GM19372 (cell line): ENCODE results near the gene FLNC.

ENCODE experiments used
- ATAC-seq: cut with Tn5 transposase; IDR thresholded peaks from one replicate; pipeline ENCODE4 v1.9.1; 2021; ENCODE audit warnings: mild to moderate bottlenecking, low read depth, moderate library complexity; ENCODE audit not compliant: unreplicated experiment

Gene FLNC

DNA sequence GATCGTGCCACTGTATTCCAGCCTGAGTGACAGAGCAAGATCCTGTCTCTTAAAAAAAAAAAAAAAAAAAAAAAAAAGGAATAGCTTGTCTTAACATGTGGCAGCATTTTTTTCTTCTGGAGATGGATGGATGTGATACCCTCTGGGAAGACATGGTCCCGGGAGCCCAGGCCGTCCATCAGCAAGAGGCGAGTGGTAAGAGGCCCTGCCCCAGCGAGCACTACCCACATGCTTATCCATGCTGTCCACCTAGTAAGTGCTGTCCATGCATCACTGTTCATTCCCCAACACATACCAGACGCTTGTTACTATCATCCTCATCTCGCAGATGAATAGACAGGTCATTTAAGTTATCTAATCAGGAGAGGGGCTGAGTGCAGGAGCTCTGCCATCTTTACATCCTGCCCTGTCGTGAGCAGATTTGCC lies 45.3 kb downstream of the FLNC start:
- no peak for ATAC-seq

DNA sequence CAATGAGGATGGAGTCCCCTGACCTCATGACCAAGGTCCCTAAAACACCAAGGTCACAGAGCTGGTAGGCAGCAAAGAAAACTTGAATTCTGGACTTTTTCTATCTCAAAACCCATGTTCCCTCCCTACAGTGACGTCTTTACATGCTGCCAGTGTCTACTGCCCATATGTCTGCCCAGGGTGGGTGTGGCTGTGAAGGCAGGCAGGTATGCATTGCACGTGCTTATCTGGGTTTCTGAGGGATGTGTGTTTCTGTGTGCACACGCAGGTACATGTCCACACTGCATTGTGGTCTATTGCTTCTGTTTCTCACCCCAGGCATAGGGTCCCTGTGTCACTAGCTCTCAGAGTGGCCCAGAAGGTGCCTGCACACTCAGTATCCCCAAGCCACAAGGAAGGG lies 45.9 kb downstream of the FLNC start:
- ATAC-seq: no peak

DNA sequence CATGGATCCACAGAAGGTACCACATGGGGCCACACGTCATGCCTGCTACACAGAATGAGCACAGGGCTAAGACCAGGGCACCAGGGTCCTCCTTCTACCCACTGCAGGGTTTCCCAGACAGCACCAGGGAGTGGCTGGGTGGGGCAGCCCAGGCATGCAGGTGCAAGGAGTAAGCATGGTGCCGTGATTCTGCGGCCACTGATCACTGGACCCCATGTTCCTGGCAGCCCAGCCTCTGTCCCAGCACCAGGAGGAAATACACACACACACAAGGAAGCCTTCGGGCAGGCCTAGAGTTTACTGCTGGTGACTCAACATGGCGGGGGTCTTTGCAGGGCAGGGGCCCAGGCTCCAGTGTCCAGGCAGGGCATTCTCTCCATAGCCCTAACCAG lies 46.4 kb downstream of the FLNC start:
- no peak for ATAC-seq

DNA sequence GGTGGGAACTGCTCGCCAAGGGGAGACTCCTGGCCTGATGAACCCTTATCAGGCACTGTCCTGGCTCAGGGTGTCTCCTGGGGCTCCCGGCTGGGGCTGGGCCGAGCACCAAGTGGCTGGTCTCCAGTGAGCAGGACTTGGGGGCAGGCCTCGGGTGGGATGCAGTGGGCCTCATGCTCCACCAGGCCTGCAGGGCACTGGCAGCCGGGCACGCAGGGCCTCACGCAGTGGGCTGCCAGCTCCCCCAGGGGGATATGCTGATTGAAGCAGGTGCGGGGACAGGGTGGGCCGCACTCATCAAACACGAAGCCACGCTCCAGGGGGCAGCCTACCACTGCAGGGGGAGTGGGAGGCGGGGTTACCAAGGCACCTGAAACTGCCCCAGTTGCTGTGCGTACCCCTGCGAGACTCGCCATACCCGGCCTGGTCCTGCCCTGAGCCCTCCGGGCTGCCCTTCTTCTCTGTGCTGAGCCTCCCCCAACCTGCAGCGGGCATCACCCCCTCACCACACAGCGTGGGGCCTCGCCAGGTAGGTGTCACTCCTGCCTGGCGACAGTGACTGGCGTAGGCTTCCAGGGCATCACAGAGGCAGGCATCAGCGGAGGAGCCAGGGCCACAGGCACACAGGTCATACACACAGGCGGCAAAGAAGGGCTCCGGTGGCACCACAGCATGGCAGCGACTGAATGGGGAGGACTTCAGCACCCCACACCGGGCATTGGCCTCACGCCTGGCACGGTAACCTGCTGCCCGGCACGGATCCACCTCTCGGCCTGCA lies 47.0 kb downstream of the FLNC start:
- ATAC-seq: no peak

DNA sequence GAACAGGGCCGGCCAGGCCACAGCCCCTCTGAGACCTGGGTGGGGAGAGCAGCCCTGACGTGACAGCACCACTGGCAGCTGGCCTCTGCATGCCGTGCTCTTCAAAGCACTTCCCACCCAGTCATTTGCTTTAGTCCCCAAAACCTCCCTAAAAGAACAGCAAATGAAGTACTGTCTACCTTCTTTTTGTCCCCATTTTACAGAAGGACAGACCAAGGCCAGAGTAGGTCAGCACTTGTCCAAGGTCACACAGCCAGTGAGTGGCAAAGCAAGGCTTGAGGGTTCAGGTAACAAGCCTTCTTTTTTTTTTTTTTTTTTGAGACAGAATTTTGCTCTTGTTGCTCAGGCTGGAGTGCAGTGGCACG lies 47.5 kb downstream of the FLNC start:
- ATAC-seq: no peak

DNA sequence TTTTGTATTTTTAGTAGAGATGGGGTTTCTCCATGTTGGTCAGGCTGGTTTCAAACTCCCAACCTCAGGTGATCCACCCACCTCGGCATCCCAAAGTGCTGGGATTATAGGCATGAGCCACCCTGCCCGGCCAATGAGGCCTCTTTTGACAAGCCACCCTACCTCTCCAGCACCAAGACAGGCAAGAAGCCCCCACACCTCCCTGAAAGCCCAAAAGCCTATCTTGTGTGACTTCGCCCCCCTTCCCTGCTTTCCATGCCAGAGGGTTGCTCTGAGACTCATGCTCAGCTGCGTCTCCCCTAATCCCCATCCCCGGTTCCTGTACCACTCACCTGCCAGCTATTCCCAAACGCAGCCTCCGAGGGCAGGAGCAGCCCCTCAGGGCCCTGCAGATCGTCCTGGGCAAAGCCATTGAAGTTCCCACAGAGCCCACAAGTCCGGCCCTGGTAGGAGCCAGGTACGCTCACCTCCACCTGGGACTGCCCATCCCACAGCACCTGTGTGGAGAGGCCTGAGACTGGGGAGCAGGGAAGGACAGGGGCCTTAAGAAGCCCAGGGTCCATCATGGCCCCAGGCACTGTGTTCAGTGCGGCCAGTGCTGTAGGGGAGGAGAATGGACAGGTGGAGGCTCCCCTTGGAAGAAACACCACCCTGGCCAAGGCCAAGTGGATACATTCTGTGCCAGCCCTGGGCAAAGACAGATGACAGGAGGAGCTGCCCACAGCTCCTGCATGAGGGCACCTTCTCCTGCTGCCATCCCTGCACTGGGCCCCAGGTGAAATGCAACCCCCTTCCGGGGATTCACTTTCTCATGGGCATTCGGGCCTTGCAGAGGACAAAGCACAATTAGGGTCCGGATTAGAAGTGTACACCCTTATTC lies 48.3 kb downstream of the FLNC start:
- ATAC-seq: no peak

DNA sequence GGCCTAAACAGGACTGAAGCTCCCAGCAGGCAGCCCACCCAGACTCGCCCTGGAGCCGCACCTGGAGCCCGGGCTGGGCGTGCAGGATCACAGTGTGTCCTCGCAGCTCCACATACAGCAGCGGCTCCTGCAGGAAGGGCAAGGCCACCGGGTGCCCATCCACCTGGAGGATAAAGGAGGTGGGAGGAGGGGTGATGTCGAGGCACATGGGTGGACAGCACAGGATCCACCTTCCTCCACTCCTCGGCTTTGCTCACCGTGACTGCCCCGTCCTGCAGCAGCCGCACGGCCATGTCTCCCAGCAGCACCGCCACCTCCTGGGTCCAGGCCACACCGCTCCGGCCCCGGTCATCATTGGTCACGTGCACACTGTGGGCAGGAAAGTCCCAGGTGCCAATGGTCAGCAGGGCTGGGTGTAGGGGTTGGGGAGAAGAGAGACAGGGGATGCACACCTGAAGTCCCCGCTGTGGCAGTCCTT lies 49.3 kb downstream of the FLNC start:
- no peak for ATAC-seq

DNA sequence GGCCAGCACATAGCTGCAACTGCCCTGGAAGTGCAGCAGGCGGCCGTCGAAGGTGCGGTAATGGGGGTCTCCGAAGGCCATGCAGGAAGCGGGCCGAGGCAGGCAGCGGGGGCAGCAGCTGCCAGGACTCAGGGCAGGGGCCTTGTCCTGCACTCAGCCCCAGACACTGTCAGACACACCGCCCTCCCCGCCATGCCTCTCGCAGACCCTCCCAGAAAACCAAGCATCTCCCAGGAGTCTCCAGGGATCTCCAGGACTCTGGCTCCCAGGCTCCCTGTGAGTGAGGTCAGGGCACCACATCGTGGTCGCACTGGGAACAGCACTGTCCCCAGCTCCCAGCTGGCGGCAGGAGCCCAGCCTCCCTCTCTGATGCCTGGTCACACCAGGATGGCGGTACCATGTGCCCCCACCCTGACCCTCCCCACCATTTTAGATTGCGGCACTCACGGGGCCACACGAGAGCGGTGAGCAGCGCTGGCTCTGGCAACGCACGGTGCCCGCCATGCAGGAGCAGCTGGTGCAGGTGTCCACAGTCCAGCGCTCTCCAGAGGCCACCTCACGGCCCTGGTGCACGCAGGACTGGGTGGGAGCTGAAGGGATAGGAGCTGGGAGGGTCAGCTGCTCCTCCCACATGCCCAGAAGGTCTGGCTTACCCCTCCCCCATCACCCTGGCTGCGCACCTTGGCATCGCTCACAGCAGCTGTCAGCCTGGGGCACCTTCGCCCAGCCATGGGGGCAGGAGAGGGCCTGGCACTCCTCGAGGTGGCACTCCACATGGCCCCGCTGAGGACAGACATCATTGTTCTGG lies 49.9 kb downstream of the FLNC start:
- ATAC-seq: no peak

DNA sequence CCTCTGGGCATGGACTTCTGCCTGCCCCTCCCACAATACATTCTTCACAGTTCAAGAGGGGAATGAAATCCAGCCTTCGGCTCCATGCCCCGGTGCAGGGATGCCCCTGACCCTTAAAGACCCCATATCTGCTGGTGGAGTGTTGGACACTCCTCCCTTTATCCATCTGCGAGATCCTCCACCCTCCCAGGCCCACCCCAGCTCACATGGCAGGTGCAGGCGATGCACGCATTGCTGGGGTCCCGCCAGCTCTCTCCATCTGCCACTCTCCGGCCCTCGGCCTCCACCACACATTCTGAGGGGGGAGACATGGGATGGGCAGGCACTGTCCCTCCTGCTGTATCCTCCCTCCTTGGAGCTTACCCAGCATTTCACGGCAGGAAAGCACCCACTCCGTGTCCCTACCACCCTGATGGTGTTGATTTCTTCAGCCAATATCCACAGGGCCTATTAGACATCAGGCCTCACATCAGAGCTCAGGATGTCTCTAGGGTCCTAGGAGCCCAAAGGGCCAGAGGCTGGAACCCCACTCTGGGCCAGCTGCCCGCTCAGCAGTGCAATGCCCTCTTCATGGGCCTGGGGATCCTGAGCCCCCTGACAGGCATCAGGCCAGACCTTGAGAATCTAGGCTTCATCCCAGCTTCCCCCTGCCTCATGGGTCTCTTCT lies 50.7 kb downstream of the FLNC start:
- ATAC-seq: no peak

DNA sequence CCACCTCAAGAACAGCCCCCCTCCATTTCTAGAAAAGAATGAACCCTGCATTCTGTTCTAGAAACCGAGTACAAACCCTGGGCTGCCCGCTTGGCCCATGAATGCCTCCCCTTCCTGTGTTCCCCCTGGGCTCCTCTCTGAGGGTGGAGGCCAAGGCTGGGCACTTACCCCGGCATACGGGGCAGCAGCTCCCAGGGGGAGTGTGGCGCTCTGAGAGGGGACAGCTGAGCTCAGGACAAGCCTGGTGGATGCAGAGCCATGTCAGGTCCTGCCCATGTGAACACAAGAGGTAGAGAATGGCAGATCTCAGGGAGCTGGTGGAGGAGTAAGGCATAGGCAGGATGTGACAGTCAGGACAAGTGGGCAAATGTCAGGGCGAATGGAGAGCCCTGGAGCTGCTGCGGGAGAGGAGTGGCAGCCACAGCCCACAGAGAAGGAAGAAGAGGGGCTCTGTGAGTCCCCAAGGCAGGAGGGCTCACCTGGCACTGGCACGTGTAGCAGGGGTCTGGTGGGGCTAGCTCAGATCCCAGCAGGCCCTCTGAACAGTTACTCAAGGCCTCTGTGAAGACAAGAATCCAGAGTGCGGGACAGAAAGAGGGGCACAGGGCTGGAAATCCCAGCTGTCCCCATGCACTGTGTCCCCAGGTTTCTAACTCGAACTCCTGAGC lies 51.4 kb downstream of the FLNC start:
- no peak for ATAC-seq

DNA sequence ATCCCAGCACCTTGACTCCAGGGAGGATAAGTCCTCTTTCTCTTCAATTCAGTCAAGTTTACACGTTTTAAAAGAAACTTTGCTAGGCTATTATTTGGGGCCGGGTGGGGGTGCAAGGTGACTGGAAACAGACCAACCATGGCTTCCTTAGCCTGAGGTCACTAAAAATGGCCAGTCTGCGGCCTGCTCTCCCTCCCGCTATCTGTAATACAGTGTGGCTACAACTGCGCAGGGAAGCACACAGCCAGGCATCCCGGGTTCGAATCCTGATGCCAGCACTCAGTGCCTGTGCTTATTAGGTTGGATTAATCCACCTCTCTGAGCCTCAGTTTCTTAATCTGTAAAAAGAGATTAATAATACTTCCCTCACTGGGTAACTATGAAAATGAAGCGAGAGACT lies 51.9 kb downstream of the FLNC start:
- no peak for ATAC-seq

DNA sequence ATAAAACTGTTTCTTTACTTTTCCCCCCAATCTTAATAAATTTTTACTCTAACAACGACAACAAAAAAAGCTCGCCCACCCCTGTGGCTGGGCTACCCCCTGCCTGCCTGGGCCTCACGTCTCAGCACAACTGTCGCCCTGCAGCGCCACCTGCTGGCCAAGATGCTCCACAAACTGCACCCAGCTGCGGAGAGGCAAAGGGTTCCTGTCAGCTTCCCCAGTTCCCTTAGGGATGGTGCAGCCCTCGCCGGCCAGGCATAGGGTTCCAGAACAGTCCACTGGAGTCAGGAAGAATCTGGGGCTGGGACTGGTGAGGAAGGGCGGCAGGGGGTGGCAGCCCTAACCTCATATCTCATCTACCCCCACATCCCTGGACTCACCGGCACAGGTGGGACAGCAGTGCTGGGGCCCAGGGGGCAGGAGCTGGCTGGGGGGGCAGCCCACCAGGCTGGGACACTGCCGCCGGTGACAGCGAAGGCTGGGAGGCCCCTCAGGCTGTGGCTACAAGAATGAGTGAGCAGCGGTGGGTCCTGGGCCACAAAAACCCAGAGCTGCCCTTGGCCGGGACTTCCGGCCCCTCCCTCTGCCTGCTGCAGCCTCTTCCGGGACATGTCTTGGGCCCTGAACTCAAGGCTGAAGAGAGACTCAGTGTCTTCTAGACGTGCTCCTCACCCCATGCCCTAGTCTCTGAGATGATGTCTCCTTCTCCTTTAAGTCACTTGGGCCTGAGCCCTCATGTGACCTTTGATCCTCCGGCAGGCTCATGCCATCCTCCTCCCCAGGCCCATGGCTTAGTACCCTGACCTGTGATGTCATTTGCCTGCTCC lies 53.6 kb downstream of the FLNC start:
- no peak for ATAC-seq

DNA sequence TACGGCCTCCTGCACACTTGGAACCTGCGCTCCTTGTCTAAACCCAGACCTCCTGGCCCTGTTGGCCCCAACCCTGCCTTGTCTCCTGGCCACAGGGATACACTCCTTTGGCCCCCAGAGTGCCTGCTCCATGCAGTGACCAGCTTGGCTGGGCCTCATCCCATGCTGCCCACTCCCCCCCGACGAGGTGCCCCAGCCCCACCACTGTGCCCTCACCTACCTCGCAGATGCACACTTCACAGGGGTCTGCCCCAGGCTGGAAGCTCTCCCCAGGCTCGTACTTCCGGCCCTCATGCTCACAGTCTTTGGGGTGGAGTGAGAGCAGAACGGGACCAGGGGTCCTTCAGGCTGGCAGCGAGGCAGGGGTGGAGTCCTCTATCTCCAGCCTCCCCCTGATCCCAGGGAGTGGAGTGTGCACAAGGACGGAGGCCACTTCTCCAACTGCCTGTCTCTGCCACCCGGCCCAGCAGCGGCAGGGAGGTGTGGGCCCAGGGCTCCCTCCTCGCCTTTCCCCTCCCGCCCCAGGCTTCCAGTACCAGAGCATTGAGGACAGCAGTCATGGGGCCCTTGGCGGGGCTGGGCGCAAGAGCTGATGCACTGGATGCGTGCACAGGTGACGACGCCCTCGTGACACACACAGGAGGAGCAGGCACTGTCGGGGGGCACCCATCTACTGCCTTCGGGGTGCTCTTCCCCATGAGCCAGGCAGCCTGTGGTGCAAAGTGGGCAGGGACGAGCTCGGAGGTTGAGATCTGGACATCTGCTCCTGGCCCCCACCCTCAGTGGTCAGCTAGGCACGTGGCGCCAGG lies 54.6 kb downstream of the FLNC start:
- ATAC-seq: no peak

DNA sequence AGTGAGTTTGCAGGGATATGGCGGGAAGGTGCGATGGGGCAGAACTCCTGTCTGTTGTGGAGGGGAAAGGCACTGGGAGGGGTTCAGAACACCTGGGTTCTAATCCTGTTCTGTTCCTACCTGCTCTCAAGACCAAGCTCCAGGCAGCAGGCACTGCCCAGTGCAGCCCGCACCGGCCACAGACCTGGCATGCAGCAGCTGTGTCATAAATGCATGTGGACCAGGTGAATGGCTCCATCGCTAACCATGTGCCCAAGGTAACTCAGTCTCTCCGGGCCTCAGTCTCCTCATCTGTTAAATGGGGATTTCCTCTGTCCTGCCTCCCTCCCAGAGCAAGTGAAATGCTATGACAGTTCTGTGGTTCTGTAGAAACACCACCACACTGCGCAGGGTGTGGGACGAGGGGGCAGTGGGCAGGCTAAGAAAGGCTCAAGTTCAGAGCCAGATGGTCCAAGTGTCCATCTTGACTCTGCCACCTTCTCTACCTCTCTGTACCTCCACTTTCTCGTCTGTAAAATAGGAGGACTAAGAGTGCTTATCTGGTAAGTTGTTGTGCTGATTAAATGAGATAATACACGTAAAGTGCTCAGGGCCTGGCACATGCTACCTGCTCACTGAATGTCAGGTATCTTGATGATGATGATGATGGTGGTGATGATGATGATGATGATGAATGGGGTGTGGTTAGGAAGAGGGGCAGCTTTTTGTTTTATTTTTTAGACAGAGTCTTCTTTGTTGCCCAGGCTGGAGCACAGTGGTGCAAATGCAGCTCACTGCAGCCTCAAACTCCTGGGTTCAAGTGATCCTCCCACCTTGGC lies 55.4 kb downstream of the FLNC start:
- ATAC-seq: no peak

DNA sequence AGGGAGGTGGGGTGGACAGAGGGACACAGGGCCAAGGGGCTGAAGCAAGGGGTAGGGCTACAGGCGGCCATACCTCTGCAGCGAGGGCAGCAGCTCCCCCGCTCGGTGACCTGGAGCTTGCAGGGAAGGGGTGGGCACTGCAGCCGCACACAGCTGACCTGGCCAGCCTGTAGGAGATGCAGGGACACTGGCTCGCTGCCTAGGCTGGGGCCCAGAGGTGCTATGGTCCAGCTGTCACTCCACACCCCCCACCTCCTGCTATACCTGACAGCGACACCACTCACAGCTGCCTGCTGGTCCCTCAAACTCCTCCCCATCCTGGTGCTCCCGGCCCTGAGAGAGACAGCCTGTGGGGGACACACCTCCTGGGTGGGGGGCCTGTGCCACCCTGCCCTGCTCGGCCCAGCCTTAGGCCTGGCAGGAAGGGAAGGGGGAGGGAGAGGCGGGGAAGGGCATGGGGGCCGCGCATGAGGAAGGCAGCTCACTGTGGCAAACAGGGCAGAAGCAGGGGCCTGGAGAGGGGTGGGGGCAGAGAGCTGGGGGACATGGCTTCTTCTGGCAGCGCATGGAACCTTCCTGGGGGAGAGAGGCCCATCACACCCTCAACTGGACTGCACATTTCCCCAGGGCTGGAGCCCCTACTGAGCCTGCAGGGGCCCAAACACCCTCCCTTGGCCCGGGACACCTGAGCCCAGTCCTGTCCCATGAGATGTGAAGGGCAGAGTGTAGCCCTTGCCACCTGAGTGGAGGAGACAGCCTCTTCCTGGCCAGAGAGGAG lies 56.4 kb downstream of the FLNC start:
- ATAC-seq: no peak

DNA sequence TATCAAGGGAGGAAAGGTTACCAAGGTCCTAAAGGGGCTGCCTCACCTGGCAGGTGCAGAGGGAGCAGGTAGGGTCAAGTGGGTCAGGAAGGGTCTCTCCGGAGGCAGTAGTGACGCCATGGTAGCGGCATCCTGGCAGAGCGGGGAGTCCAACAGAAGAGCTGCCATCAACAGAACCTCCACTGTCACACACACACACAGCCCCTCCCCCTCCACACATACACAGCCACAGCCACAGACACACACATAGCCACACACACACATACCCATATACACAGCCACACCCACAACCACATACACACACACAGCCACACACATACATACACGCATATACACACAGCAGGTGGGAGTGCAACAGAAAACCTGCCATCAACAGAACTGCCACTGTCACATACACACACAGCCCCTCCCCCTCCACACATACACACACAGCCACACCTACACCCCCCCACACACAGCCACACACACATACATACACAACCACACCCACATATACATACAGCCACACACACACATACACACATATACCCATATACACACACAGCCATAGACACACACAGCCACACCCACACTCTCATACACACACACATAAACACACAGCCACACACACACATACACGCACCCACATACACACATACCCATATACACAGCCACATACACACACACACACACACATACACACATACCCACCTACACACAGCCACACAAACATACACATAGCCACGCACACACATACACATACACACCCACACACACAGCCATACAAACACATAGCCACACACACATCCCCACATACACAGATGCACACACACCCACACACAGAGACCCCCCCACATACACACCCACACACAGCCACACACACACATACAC lies 57.2 kb downstream of the FLNC start:
- no peak for ATAC-seq
